Parathyroid adenoma (tissue), 2 donors: ENCODE data around the gene RTCB.

Source experiments
- H2AFZ ChIP-seq: fragments of 300-600 bp; sonication (generic); one replicate; pipeline ENCODE4 v1.7.0; 2017; ENCODE audit warnings: antibody characterized with exemption, mild to moderate bottlenecking
- H3K27ac ChIP-seq: fragments of 300-600 bp; sonication (generic); one replicate; pipeline ENCODE4 v1.7.0; 2017
- H3K27me3 ChIP-seq: fragments of 300-600 bp; sonication (generic); one replicate; pipeline ENCODE4 v1.7.0; 2017; ENCODE audit warnings: low read length; ENCODE audit not compliant: control insufficient read depth, insufficient read depth
- H3K36me3 ChIP-seq: fragments of 300-600 bp; sonication (generic); one replicate; pipeline ENCODE4 v1.7.0; 2017; ENCODE audit warnings: low read length; ENCODE audit not compliant: control insufficient read depth, insufficient read depth
- H3K4me1 ChIP-seq: fragments of 300-600 bp; sonication (generic); one replicate; pipeline ENCODE4 v1.7.0; 2017; ENCODE audit warnings: control low read depth
- H3K4me2 ChIP-seq: fragments of 300-600 bp; sonication (generic); one replicate; pipeline ENCODE4 v1.7.0; 2017; ENCODE audit warnings: low read length
- H3K4me3 ChIP-seq: fragments of 300-600 bp; sonication (generic); one replicate; pipeline ENCODE4 v1.7.0; 2017; ENCODE audit warnings: low read depth, low read length
- H3K79me2 ChIP-seq: fragments of 300-600 bp; sonication (generic); one replicate; pipeline ENCODE4 v1.7.0; 2017; ENCODE audit warnings: control low read depth
- H3K9ac ChIP-seq: fragments of 300-600 bp; sonication (generic); one replicate; pipeline ENCODE4 v1.7.0; 2017; ENCODE audit warnings: mild to moderate bottlenecking
- H3K9me3 ChIP-seq: fragments of 300-600 bp; sonication (generic); one replicate; pipeline ENCODE4 v1.7.0; 2017; ENCODE audit warnings: low read length; ENCODE audit not compliant: control insufficient read depth
- CTCF ChIP-seq: fragments of 300-600 bp; sonication (generic); IDR thresholded peaks from one replicate; pipeline ENCODE4 v1.7.0; 2017; ENCODE audit warnings: antibody characterized with exemption, mild to moderate bottlenecking
- donor health status: primary hyperparathyroidism.

Gene RTCB

GRCh38 chr22:32340411-32340810 lies 71.6 kb downstream of the RTCB start:
- H3K9me3 ChIP-seq = no peaks in the 10 kb centered on the region
- no peak overlapping the region for H3K4me2 ChIP-seq
- H3K9ac ChIP-seq = no peak overlapping the region
- H3K27ac ChIP-seq = no peak overlapping the region
- H3K27me3 ChIP-seq = no peaks in the 10 kb centered on the region
- H3K4me1 ChIP-seq = no peaks in the 10 kb centered on the region
- no peak for TF ChIP-seq CTCF
- H2AFZ ChIP-seq = no peak overlapping the region
- no peaks in the 10 kb centered on the region for H3K79me2 ChIP-seq
- H3K36me3 ChIP-seq = no peaks in the 10 kb centered on the region
- H3K4me3 ChIP-seq = no peak overlapping the region

DNA sequence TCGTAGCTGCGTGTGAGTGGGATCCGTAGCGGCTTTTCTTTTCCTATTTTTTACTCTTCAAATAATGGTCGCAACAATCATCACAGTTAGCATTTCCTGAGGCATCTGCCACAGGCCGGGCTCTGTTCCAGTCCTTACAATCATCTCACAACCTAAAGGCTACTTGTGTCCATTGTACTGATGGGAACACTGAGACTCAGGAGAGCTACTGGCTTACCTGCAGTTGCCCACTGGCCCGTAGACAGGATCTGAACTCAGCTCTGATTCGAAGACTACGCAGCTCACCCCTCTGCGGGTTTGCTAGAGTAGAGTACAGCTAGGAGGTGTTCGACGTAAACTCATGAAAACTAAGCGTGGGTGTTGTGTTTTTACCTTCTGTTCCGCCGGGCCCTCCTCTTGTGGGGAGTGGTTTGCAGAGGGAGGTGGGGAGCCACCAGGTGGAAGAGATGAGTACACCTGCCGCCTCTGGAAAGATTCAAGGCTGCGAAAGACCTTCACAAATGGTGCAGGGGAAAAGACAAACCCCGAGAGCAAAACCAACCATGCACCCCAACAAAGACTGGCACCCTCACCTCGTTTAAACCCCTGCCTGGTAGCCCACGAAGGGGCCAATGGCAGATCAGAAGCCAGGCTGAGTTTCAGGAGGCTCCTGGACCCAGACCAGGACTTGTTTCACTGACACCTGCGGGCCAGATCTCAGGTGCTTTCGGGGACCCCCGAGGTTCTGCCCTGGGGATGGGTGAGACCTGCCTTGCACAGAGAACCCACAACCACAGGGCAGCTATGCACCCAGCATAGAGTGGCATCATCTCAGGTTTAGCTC lies 72.6 kb downstream of the RTCB start:
- no peak overlapping the region for H3K9ac ChIP-seq
- no peak overlapping the region for H3K4me2 ChIP-seq
- no peaks in the 10 kb centered on the region for H3K36me3 ChIP-seq
- no peak overlapping the region for H2AFZ ChIP-seq
- no peaks in the 10 kb centered on the region for H3K27me3 ChIP-seq
- H3K4me1 ChIP-seq = no peaks in the 10 kb centered on the region
- no peaks in the 10 kb centered on the region for H3K9me3 ChIP-seq
- no peak for TF ChIP-seq CTCF
- H3K79me2 ChIP-seq = no peaks in the 10 kb centered on the region
- H3K27ac ChIP-seq = no peak overlapping the region
- H3K4me3 ChIP-seq = no peak overlapping the region

DNA sequence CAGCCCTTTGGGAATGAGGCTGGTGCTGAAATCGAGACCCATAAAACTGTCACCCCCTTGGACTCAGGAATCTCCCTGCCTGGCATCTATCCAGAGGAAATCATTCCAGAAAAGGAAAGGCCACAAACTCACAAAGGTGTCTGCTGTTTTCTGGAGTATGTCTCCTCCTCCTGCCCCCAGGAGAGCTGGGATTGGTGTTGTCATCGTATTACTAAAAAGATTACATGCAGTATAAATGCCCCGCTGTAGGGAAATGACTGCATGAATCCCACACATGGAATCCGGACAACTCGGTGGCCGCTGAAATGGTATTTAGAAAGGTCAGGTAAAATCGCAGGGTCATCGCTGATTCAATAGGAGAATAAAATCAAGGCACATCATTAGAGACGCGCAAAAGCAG lies 73.3 kb downstream of the RTCB start:
- H3K27ac ChIP-seq = no peak overlapping the region
- no peaks in the 10 kb centered on the region for H3K27me3 ChIP-seq
- H2AFZ ChIP-seq = no peak overlapping the region
- H3K4me3 ChIP-seq = no peak overlapping the region
- H3K79me2 ChIP-seq = no peaks in the 10 kb centered on the region
- H3K36me3 ChIP-seq = no peaks in the 10 kb centered on the region
- no peak overlapping the region for H3K9ac ChIP-seq
- no peaks in the 10 kb centered on the region for H3K4me1 ChIP-seq
- H3K4me2 ChIP-seq = no peak overlapping the region
- TF ChIP-seq CTCF = no peak
- H3K9me3 ChIP-seq = no peaks in the 10 kb centered on the region
